GM12801 (cell line): ENCODE results near the gene GDI1.

Source experiments
- TF ChIP-seq, protein P1 (sequence below): IDR thresholded peaks from one replicate; pipeline ENCODE4 v1.5.1; 2011; ENCODE audit warnings: control low read depth; ENCODE audit not compliant: insufficient read length; ENCODE audit errors: extremely low read depth

GDI1 gene

DNA sequence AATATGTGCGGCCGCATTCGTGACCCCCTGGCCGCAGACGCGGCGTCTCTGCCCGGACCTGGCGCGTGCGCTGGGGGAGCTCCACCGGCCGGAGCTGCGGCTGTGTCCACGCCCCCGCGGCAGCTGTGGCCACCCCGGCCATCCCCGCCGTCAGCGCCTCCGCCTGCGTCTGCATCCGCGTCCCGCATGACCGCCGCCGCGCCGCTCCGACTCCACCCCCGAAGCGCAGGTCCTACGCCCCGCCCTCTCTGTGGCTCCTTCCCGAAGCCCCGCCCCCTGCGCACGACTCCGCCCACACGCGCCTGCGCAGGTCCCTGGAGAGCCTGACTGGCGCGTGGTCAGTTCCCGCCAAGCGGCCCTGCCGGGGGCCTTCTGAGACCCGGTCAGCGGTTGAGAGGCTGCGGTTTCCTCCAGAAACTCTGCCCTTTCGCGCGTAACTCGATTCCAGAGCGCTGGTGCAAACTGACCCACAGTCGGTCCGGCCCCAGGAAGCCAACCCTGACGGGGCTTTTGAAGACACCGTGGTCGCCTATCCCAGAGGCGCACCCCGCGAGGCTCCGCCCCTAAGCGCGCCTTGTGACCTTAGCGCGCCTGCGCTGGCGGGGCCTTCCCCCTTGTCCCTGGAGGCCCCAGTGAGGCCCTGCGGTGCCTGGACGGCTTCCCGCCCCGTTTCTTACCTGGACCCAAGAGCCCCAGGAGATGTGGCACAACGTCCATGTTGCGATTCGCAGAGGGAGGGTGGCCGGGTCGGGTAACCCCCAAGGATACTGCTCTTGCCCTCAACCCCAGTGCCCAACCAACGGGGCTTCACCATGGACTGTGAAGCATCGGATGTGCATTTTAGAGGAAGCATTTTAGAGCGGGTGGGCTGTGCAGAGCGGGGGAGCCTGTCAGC lies 42.0 kb downstream of the GDI1 start, which contains the start of gene LAGE3:
Gene LAGE3 (minus strand): TSS at position 554 of the 895 bp plus-strand sequence. CDS start 366 bp downstream, at position 188.
- TF ChIP-seq, protein P1, sequence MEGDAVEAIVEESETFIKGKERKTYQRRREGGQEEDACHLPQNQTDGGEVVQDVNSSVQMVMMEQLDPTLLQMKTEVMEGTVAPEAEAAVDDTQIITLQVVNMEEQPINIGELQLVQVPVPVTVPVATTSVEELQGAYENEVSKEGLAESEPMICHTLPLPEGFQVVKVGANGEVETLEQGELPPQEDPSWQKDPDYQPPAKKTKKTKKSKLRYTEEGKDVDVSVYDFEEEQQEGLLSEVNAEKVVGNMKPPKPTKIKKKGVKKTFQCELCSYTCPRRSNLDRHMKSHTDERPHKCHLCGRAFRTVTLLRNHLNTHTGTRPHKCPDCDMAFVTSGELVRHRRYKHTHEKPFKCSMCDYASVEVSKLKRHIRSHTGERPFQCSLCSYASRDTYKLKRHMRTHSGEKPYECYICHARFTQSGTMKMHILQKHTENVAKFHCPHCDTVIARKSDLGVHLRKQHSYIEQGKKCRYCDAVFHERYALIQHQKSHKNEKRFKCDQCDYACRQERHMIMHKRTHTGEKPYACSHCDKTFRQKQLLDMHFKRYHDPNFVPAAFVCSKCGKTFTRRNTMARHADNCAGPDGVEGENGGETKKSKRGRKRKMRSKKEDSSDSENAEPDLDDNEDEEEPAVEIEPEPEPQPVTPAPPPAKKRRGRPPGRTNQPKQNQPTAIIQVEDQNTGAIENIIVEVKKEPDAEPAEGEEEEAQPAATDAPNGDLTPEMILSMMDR: no peak

DNA sequence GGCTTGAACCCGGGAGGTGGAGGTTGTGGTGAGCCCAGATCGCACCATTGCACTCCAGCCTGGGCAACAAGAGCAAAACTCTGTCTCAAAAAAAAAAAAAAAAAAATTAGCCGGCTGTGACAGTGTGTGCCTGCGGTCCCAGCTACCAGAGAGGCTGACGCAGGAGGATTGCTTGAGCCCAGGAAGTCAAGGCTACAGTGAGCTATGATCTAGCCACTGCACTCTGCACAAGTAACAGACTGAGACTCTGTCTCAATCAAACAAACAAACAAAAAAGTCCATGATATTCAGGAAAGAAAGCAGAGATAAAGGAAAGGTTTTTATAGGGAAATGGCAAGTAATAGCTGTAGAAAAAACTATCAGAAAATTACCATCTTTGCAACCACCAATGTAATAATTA lies 44.2 kb downstream of the GDI1 start:
- TF ChIP-seq, protein P1: no peak

- TF ChIP-seq, protein P1: no peak
These were observed 45.1 kb downstream of the GDI1 start for GRCh38 chrX:154481911-154482601.

- TF ChIP-seq, protein P1: no peak
These were observed 45.8 kb downstream of the GDI1 start for GRCh38 chrX:154482786-154483185.

DNA sequence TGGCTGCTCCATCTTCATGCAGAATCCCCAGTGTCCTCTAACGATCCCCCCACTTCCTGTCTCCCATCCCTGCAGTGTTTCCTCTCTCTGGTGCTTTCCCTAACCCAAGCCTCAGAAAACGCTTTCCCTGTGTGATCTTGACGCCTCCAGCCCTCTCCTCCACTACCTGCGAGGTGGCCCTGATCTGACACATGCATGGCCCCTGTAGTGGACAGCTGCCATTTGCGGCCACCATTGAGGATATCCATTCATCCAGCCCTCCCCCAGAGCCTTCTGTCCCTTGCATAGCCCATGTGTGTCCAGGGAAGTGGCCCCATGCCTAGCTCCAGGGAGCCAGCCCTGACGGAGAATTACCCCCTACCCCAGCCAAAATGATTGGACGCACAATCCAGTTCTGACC lies 46.4 kb downstream of the GDI1 start:
- TF ChIP-seq, protein P1: no peak

GRCh38 chrX:154484255-154485149 lies 47.5 kb downstream of the GDI1 start:
- TF ChIP-seq, protein P1: no peak
